Glutamatergic neuron (in vitro differentiated cells): ENCODE results near the gene ADGRF3. TPM values are rescaled to one million over a fixed set of nuclear protein-coding genes. Genes with fewer than 3 reads are reported as not detected.
"Not testable (repeated sequence)": the region's sequence is repeated elsewhere in the genome, so short reads cannot be mapped to it uniquely, and the experiment has no call there.

Source experiments
- DNase-seq: peaks from one replicate; pipeline ENCODE4 v3.0.0; 2022
- H3K27ac Mint-ChIP-seq: one replicate; pipeline ENCODE4 v1.8.0; 2020; ENCODE audit warnings: mild to moderate bottlenecking, mixed read lengths, inconsistent platforms; ENCODE audit not compliant: unreplicated experiment
- H3K27me3 Mint-ChIP-seq: one replicate; pipeline ENCODE4 v1.8.0; 2020; ENCODE audit warnings: mild to moderate bottlenecking, moderate library complexity, mixed read lengths, inconsistent platforms; ENCODE audit not compliant: unreplicated experiment
- H3K36me3 Mint-ChIP-seq: one replicate; pipeline ENCODE4 v1.8.0; 2020; ENCODE audit warnings: mild to moderate bottlenecking, mixed read lengths, inconsistent platforms; ENCODE audit not compliant: unreplicated experiment
- H3K4me1 Mint-ChIP-seq: one replicate; pipeline ENCODE4 v1.8.0; 2020; ENCODE audit warnings: mild to moderate bottlenecking, low read depth, mixed read lengths, inconsistent platforms; ENCODE audit not compliant: unreplicated experiment
- H3K4me3 Mint-ChIP-seq: one replicate; pipeline ENCODE4 v1.8.0; 2020; ENCODE audit warnings: mild to moderate bottlenecking, mixed read lengths, inconsistent platforms; ENCODE audit not compliant: unreplicated experiment
- H3K9me3 Mint-ChIP-seq: one replicate; pipeline ENCODE4 v1.8.0; 2020; ENCODE audit warnings: mild to moderate bottlenecking, moderate library complexity, mixed read lengths, inconsistent platforms; ENCODE audit not compliant: unreplicated experiment
- total RNA-seq: library from RNA; stranded (reverse); fragmentation: NEBNext Ultra II Directional; extraction: Animal tissue kit (Norgen Biotek cat#: 25700); gene quantifications from one replicate; pipeline ENCODE4 v1.2.1, GENCODE V29; 2021; ENCODE audit not compliant: unreplicated experiment
- TF ChIP-seq, protein P1 (sequence below): fragments of 200-600 bp; sonication (generic); IDR thresholded peaks from one replicate; pipeline ENCODE4 v1.5.0; 2021; ENCODE audit not compliant: partially characterized antibody, unreplicated experiment

Gene ADGRF3
- total RNA-seq, 1 donor from 2014 or later: 0.54 TPM

DNA sequence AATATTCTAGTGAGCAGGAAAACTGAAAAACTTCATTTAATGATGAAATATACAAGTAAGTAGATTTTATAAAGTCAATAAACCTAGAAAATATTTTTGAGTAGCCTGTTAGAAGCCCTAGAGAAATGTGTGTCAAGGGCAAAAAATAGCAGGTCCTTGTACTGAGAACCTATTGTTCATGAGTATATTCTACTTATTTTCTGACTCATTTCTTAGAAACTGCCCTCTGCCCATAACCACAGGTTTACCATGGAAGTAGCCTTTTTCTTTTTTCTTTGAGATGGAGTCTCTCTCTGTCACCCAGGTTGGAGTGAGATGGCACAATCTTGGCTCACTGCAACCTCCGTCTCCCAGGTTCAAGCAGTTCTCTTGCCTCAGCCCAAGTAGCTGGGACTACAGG lies 20.1 kb downstream of the ADGRF3 start:
- no peak overlapping the region for H3K4me3 Mint-ChIP-seq
- no peaks in the 10 kb centered on the region for H3K27me3 Mint-ChIP-seq
- no peaks in the 10 kb centered on the region for H3K4me1 Mint-ChIP-seq
- no peak overlapping the region for H3K27ac Mint-ChIP-seq
- TF ChIP-seq, protein P1, sequence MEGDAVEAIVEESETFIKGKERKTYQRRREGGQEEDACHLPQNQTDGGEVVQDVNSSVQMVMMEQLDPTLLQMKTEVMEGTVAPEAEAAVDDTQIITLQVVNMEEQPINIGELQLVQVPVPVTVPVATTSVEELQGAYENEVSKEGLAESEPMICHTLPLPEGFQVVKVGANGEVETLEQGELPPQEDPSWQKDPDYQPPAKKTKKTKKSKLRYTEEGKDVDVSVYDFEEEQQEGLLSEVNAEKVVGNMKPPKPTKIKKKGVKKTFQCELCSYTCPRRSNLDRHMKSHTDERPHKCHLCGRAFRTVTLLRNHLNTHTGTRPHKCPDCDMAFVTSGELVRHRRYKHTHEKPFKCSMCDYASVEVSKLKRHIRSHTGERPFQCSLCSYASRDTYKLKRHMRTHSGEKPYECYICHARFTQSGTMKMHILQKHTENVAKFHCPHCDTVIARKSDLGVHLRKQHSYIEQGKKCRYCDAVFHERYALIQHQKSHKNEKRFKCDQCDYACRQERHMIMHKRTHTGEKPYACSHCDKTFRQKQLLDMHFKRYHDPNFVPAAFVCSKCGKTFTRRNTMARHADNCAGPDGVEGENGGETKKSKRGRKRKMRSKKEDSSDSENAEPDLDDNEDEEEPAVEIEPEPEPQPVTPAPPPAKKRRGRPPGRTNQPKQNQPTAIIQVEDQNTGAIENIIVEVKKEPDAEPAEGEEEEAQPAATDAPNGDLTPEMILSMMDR: no peak
- no peaks in the 10 kb centered on the region for H3K9me3 Mint-ChIP-seq
- DNase-seq: no peak
- no peaks in the 10 kb centered on the region for H3K36me3 Mint-ChIP-seq

DNA sequence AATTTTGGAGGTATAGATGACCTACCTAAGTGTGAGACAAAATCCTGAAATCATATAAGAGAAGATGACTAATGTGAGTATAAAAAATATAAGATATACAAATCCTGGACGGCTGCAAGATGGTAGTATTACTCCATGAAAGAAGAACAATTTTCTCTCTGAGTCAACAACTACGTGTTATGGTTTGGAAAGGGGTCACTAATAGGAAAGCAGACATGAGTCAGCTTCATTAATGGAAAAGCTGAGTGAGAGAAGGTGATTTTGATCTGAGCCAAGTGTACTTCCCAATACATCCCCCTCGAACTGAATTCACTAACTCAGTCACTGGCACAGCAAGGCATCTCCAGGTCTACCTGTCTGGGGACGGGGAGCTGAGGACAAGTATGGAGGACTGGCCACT lies 20.7 kb downstream of the ADGRF3 start:
- Mint-ChIP-seq H3K9me3 (no peaks in the 10 kb centered on the region), H3K36me3 (no peaks in the 10 kb centered on the region), H3K27me3 (no peaks in the 10 kb centered on the region), H3K4me1 (peaks cover 2% of the 10 kb centered on the region), H3K4me3 (no peak overlapping the region), H3K27ac (no peak overlapping the region)
- DNase-seq: no peak
- TF ChIP-seq, protein P1: no peak

DNA sequence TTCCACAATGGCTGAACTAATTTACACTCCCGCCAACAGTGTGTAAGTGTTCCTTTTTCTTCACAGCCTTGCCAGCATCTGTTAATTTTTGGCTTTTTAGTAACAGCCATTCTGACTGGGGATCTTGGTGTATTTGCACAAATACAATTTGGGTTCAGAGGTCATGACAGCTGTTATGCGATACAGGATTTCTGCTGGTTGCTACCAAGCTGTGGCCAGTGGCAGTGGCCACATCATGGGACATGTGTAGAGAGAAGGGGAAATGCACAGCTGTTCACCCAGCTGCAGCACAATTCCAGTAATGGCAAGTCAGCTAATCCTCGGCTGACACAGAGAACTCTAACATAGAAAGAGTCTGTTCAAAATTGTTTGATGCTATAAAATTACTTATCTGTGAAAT lies 21.7 kb downstream of the ADGRF3 start:
- Mint-ChIP-seq H3K36me3 (no peaks in the 10 kb centered on the region), H3K27me3 (no peaks in the 10 kb centered on the region), H3K9me3 (no peaks in the 10 kb centered on the region), H3K4me1 (peaks cover 2% of the 10 kb centered on the region), H3K27ac (peak overlapping the region; percentile 41), H3K4me3 (no peak overlapping the region)
- TF ChIP-seq, protein P1: no peak
- DNase-seq: no peak

DNA sequence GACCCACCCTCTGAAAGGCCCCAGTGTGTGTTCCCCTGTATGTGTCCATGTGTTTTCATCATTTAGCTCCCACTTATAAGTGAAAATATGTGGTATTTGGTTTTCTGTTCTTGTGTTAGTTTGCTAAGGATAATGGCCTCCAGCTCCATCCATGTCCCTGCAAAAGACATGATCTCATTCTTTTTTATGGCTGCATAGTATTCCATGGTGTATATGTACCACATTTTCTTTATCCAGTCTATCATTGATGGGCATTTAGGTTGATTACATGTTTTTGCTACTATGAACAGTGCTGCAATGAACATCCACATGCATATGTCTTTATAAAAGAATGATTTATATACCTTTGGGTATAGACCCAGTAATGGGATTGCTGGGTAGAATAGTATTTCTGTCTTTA lies 22.1 kb downstream of the ADGRF3 start:
- H3K4me1 Mint-ChIP-seq, H3K27me3 Mint-ChIP-seq, H3K9me3 Mint-ChIP-seq, H3K27ac Mint-ChIP-seq, DNase-seq, H3K4me3 Mint-ChIP-seq, H3K36me3 Mint-ChIP-seq: not testable (repeated sequence)

DNA sequence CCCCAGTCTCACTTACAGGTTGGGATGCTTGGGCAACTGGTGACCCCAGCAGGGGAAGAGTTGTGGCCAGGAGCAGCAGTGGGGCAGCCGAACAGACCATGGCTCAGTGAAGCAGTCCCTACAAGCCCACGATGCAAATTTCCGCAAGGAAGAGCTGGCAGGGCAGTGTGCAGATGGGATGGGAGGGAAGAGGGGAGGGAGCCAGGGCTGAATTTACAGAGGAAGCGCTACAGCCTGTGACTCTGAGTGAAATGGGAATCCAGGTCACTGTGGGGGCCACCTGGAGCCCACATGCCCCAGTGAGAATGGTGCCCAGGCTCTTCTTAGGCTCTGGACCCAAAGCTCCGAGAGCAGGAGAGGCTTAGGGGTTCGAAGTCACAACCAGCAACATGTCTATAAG lies 27.6 kb downstream of the ADGRF3 start:
- peaks cover 6% of the 10 kb centered on the region for H3K27me3 Mint-ChIP-seq
- peaks cover 2% of the 10 kb centered on the region for H3K4me1 Mint-ChIP-seq
- no peaks in the 10 kb centered on the region for H3K9me3 Mint-ChIP-seq
- TF ChIP-seq, protein P1: no peak
- H3K36me3 Mint-ChIP-seq: no peaks in the 10 kb centered on the region
- H3K4me3 Mint-ChIP-seq: no peak overlapping the region
- H3K27ac Mint-ChIP-seq: no peak overlapping the region
- DNase-seq: no peak
